ENCODE results near the gene LAS1L. TPM values are rescaled to one million over a fixed set of nuclear protein-coding genes. Genes with fewer than 3 reads are reported as not detected.

LAS1L gene
- polyA plus RNA-seq, 1 of the 3 experiments (the other 2 are of a cell fraction) = 39.0 TPM

GRCh38 chrX:65517923-65518322 lies 16.7 kb downstream of the LAS1L start:
- ChIA-PET CTCF (interaction anchor here (4.6 kb wide), 1 partner anchor 10 kb away, joined by 21 read pairs; no protein-coding TSS in a partner anchor), POLR2A (no interaction called here)
- H3K9ac ChIP-seq = no peak overlapping the region
- H3K4me1 ChIP-seq (ENCODE audit: control insufficient read depth in 1 of 2, insufficient read depth in 2 of 2, low read depth in 1 of 2, low read length in 1 of 2) = no peaks in the 10 kb centered on the region
- H3K4me2 ChIP-seq = no peak overlapping the region
- no peak overlapping the region for H3K27ac ChIP-seq (ENCODE audit: low read depth in 2 of 2, low read length in 1 of 2)
- H3K36me3 ChIP-seq (replicated peaks in 1 of 2; ENCODE audit: control insufficient read depth in 1 of 2, insufficient read depth in 2 of 2, low read length in 1 of 2) = peaks cover 0 to 26% of the 10 kb centered on the region in 2 experiments
- H4K20me1 ChIP-seq (ENCODE audit: insufficient read depth) = no peaks in the 10 kb centered on the region
- no peaks in the 10 kb centered on the region for H3K79me2 ChIP-seq (ENCODE audit: insufficient read depth)
- no peak for DNase-seq
- no peak overlapping the region for H2AFZ ChIP-seq (ENCODE audit: low read depth)
- WGBS (ENCODE audit: low lambda C conversion rate) = 38% methylated on average over 3 of the region's 3 CpGs
- no peaks in the 10 kb centered on the region for H3K9me3 ChIP-seq
- no peaks in the 10 kb centered on the region for H3F3A ChIP-seq (replicated peaks; ENCODE audit: insufficient read depth)
- no peak overlapping the region for H3K4me3 ChIP-seq (ENCODE audit: low read depth in 2 of 2, low read length in 1 of 2)
- no peaks in the 10 kb centered on the region for H3K9me2 ChIP-seq
- H3K27me3 ChIP-seq (ENCODE audit: insufficient read depth) = no peaks in the 10 kb centered on the region
- TF ChIP-seq, protein P1, sequence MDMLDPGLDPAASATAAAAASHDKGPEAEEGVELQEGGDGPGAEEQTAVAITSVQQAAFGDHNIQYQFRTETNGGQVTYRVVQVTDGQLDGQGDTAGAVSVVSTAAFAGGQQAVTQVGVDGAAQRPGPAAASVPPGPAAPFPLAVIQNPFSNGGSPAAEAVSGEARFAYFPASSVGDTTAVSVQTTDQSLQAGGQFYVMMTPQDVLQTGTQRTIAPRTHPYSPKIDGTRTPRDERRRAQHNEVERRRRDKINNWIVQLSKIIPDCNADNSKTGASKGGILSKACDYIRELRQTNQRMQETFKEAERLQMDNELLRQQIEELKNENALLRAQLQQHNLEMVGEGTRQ (IDR thresholded peaks at IDR 0.05; ENCODE audit: borderline replicate concordance, low read depth, low read length) = no peak
- TF ChIP-seq FOXJ3 (CRISPR knock-in tag; IDR thresholded peaks at IDR 0.05) (no peak), NFIC (IDR thresholded peaks at IDR 0.05; ENCODE audit: borderline replicate concordance) (no peak), FOXM1 (IDR thresholded peaks at IDR 0.05; ENCODE audit: low read depth) (no peak), MAX (IDR thresholded peaks at IDR 0.05; ENCODE audit: low read depth) (no peak), MEF2A (IDR thresholded peaks at IDR 0.05; ENCODE audit: borderline replicate concordance, low read depth) (no peak), MXI1 (IDR thresholded peaks at IDR 0.05; ENCODE audit: low read depth, low read length) (no peak), JUND (IDR thresholded peaks at IDR 0.05) (no peak), POLR2AphosphoS5 (IDR thresholded peaks at IDR 0.05; ENCODE audit: low read depth, low read length) (no peak), EZH2phosphoT487 (IDR thresholded peaks at IDR 0.05; ENCODE audit: borderline replicate concordance, low read depth) (no peak), GATA2 (CRISPR knock-in tag; IDR thresholded peaks at IDR 0.05) (no peak), USF1 (IDR thresholded peaks at IDR 0.05; ENCODE audit: borderline replicate concordance, low read depth) (no peak), FOSL2 (IDR thresholded peaks at IDR 0.05; ENCODE audit: borderline replicate concordance, low read depth) (no peak), CHD2 (IDR thresholded peaks at IDR 0.05; ENCODE audit: low read length, partially characterized antibody) (no peak), TCF12 (IDR thresholded peaks at IDR 0.05) (no peak)

- H3K27ac ChIP-seq (ENCODE audit: low read depth in 2 of 2, low read length in 1 of 2) = no peak overlapping the region
- no peaks in the 10 kb centered on the region for H3K9me2 ChIP-seq
- H3K27me3 ChIP-seq (ENCODE audit: insufficient read depth) = no peaks in the 10 kb centered on the region
- H3F3A ChIP-seq (replicated peaks; ENCODE audit: insufficient read depth) = no peaks in the 10 kb centered on the region
- no peaks in the 10 kb centered on the region for H3K9me3 ChIP-seq
- CTCF ChIA-PET = interaction anchor here (4.6 kb wide), 1 partner anchor 11 kb away, joined by 21 read pairs; no protein-coding TSS in a partner anchor
- H2AFZ ChIP-seq (ENCODE audit: low read depth) = no peak overlapping the region
- no peaks in the 10 kb centered on the region for H3K79me2 ChIP-seq (ENCODE audit: insufficient read depth)
- DNase-seq = no peak
- H3K4me1 ChIP-seq (ENCODE audit: control insufficient read depth in 1 of 2, insufficient read depth in 2 of 2, low read depth in 1 of 2, low read length in 1 of 2) = no peaks in the 10 kb centered on the region
- no peaks in the 10 kb centered on the region for H4K20me1 ChIP-seq (ENCODE audit: insufficient read depth)
- POLR2A ChIA-PET = no interaction called here
- peaks cover 0 to 19% of the 10 kb centered on the region in 2 experiments for H3K36me3 ChIP-seq (replicated peaks in 1 of 2; ENCODE audit: control insufficient read depth in 1 of 2, insufficient read depth in 2 of 2, low read length in 1 of 2)
- no peak overlapping the region for H3K4me2 ChIP-seq
- WGBS (ENCODE audit: low lambda C conversion rate) = 52% methylated on average over 3 of the region's 3 CpGs
- H3K4me3 ChIP-seq (ENCODE audit: low read depth in 2 of 2, low read length in 1 of 2) = no peak overlapping the region
- H3K9ac ChIP-seq = no peak overlapping the region
- TF ChIP-seq FOSL2 (IDR thresholded peaks at IDR 0.05; ENCODE audit: borderline replicate concordance, low read depth) (no peak), EZH2phosphoT487 (IDR thresholded peaks at IDR 0.05; ENCODE audit: borderline replicate concordance, low read depth) (no peak), ZBTB33 (IDR thresholded peaks at IDR 0.05; ENCODE audit: borderline replicate concordance, low read depth) (no peak), RXRA (IDR thresholded peaks at IDR 0.05; ENCODE audit: borderline replicate concordance, low read depth) (no peak), MEF2A (IDR thresholded peaks at IDR 0.05; ENCODE audit: borderline replicate concordance, low read depth) (no peak), FOXJ3 (CRISPR knock-in tag; IDR thresholded peaks at IDR 0.05) (no peak), RCOR1 (IDR thresholded peaks at IDR 0.05; ENCODE audit: low read length) (no peak), RAD21 (IDR thresholded peaks at IDR 0.05; ENCODE audit: low read length) (no peak), USF1 (IDR thresholded peaks at IDR 0.05; ENCODE audit: borderline replicate concordance, low read depth) (no peak), MXI1 (IDR thresholded peaks at IDR 0.05; ENCODE audit: low read depth, low read length) (no peak)
- TF ChIP-seq, protein P1 (IDR thresholded peaks at IDR 0.05; ENCODE audit: borderline replicate concordance, low read depth, low read length) = no peak
- TF ChIP-seq, protein P2, sequence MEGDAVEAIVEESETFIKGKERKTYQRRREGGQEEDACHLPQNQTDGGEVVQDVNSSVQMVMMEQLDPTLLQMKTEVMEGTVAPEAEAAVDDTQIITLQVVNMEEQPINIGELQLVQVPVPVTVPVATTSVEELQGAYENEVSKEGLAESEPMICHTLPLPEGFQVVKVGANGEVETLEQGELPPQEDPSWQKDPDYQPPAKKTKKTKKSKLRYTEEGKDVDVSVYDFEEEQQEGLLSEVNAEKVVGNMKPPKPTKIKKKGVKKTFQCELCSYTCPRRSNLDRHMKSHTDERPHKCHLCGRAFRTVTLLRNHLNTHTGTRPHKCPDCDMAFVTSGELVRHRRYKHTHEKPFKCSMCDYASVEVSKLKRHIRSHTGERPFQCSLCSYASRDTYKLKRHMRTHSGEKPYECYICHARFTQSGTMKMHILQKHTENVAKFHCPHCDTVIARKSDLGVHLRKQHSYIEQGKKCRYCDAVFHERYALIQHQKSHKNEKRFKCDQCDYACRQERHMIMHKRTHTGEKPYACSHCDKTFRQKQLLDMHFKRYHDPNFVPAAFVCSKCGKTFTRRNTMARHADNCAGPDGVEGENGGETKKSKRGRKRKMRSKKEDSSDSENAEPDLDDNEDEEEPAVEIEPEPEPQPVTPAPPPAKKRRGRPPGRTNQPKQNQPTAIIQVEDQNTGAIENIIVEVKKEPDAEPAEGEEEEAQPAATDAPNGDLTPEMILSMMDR (IDR thresholded peaks at IDR 0.05) = no peak
Measured at GRCh38 chrX:65516756-65517155, 17.8 kb downstream of the LAS1L start.
